ENCODE measurements around the gene PTK6. TPM values are rescaled to one million over a fixed set of nuclear protein-coding genes. Genes with fewer than 3 reads are reported as not detected.

The PTK6 gene
- total RNA-seq, 4 donors from 2014 or later = 0.38 to 0.68 (median 0.66) TPM; not detected in 1

DNA sequence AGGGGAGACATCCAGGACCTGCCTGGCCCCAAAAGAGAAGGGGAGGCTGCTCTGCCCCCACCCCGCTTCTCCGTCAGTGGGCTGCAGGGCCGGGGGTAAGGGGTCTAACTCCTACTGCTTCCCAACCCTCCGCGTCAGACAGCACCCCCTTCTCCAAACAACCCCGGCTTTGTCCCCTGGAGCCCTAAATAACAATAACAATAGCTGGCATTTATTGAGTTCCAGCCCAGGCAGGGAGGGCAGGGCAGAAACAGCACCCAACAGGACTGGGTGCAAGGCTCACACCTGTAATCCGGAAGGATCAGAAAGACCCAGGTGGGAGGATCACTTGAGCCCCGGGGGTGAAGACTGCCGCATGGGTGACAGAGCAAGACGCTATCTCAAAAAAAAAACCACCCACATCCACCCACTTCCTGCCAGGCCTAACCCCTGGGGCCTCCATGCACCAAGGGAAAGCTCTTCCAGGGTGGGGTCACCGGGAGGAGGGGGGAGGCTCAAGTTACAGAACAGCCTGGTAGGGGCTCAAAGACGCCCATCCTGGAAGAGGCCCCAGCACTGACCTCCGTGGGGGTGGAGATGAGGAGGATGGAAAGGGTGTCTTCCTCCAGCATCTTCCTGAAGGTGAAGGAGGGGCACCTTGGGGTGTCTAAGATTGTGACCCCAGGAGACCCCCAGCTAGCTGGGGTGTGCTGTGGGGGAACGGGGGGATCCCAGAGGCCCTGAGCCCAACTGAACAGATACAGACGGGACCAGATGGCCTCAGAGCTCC, 15.5 kb upstream of the PTK6 start:
- TF ChIP-seq, protein P1, sequence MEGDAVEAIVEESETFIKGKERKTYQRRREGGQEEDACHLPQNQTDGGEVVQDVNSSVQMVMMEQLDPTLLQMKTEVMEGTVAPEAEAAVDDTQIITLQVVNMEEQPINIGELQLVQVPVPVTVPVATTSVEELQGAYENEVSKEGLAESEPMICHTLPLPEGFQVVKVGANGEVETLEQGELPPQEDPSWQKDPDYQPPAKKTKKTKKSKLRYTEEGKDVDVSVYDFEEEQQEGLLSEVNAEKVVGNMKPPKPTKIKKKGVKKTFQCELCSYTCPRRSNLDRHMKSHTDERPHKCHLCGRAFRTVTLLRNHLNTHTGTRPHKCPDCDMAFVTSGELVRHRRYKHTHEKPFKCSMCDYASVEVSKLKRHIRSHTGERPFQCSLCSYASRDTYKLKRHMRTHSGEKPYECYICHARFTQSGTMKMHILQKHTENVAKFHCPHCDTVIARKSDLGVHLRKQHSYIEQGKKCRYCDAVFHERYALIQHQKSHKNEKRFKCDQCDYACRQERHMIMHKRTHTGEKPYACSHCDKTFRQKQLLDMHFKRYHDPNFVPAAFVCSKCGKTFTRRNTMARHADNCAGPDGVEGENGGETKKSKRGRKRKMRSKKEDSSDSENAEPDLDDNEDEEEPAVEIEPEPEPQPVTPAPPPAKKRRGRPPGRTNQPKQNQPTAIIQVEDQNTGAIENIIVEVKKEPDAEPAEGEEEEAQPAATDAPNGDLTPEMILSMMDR (IDR thresholded peaks at IDR 0.05; ENCODE audit: low read depth) = no peak

DNA sequence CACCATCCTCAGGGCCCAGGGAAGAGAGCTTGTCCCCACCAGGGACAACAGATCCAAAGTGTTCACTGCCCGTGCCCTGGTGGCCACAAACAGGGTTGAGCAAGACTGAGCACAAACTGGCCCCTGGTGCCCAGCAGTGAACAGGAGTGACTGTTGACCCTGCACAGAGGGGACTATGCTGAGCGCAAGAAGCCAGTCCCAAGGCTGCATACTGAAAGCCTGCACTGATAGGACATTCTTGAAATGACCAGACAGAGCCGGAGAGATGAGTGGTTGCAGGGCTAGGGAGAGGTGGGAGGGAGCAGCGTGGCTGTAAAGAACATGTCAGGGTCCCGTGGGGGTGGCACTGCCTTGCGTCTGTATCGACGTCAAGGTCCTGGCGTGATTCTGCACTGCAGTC, 13.9 kb upstream of the PTK6 start:
- TF ChIP-seq, protein P1 (IDR thresholded peaks at IDR 0.05; ENCODE audit: low read depth) = no peak

DNA sequence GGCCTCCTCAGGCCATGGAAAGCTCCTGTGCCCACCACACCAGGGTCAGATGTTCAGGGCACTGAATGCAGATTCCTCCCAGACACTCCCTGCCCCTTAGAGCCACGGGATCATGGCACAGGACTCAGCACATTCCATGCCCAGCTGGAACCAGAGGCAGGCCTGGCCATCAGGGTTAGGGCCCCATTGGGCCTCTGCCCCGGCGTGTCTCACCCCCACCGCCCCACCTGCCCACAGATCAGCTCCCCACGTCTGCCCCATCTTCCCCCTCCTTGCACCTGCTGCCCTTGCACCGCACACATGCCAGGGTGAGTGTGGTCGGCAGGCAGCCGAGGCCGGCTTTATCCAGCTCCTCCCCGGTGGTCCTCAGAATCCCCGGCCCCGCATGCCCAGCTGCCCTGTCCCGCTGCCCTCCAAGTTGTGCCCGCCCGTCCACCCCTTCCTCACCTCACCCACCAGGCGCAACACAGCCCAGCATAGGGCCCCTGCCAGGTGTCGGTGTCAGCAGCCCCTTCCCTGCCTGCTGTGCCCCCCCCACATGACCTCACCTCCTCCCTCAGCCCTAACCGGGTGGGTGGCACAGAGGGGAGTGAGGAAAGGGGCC, 12.6 kb upstream of the PTK6 start:
- TF ChIP-seq, protein P1 (IDR thresholded peaks at IDR 0.05; ENCODE audit: low read depth) = no peak

DNA sequence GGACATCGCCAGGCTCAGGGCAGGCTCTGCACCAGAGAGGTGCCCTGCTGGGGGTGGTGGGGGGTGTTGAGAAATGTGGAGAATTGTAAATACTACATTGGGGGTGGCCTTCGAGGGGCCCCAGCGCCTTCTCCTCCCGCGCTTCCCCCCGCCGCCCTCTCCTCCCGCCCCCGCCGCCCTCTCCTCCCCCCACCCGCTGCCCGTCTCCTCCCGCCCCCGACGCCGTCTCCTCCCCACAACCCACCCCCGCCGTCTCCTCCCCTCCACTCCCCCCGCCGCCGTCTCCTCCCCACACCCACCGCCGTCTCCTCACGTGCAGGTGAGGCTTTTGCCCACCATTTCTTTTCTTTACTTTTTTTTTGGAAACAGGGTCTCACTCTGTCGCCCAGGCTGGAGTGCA, 11.8 kb upstream of the PTK6 start:
- TF ChIP-seq, protein P1 (IDR thresholded peaks at IDR 0.05; ENCODE audit: low read depth) = no peak

DNA sequence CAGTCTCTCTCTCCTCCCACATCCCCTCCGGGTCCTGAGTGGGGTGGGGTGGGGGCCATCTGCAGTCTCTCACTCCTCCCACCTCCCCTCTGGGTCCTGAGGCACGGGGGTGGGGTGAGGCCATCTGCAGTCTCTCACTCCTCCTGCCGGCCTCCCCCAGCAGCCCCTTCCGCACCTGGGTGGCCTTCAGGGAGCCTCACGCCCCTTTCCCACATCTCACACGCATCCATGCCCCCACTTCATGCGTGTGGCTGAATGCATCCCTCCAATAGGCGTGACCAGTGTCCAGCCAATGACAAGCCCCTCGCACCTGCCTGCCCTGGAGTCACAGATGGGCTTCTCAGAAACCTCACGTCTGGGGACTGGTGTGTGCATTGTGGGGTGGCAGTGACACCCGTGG, 11.4 kb upstream of the PTK6 start:
- TF ChIP-seq, protein P1 (IDR thresholded peaks at IDR 0.05; ENCODE audit: low read depth) = no peak

DNA sequence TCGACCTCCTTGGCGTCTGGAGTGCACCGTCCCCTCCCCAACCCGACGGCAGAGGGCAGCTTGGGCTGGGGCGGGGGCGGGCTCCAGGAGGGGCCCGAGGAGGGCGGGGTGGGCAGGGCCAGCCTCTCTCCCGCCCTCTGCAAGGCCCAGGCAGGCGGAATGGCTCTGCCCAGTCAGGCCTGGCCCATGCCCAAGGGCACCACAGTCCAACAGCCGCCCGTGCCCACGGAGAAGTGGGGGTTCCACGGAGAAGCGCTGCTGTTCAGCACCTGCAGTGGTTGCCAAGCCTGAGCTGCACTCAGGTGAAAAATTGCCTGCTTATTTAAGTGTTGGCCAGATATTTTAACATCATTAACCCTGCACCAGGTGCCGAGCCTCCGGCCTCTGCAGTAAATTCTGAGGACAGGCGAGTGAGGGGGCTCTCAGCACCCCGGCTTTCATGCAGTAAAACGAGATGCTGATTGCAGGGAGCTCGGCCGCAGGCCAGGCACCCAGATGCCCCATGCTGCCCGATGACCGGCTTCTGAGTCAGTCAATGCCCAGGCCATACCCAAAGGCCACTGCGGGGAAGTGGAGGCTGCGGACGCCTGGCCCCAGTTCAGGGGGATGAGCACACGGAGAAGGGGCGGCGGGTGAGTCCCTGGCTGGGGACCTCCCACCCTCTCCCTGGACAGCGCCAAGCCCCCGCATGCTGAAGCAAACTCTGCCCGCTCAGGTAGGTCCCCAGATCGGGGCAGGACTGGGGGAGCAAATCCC, 10.7 kb upstream of the PTK6 start, which contains the start of gene SRMS:
TSS of gene SRMS (minus strand) at position 25 of the 756 bp plus-strand sequence. CDS start 286 bp downstream, outside the sequence.
- TF ChIP-seq, protein P1 (IDR thresholded peaks at IDR 0.05; ENCODE audit: low read depth) = no peak

Measured in subcutaneous adipose tissue (tissue), 4 donors.